Kidney epithelial cell (primary cell): ENCODE measurements around the gene NBL1. TPM values are rescaled to one million over a fixed set of nuclear protein-coding genes. Genes with fewer than 3 reads are reported as not detected.

Experiments
- DNase-seq: peaks from one replicate; pipeline ENCODE4 v3.0.0-alpha.2; 2010; ENCODE audit warnings: low read depth
- H3K27me3 ChIP-seq: 2 replicates; pipeline ENCODE4 v1.6.0; 2011; ENCODE audit warnings: low read length; ENCODE audit not compliant: control insufficient read depth, insufficient read depth
- H3K36me3 ChIP-seq: 2 replicates; pipeline ENCODE4 v1.5.1; 2011; ENCODE audit warnings: low read length; ENCODE audit not compliant: control insufficient read depth, insufficient read depth
- H3K4me3 ChIP-seq: 2 replicates; pipeline ENCODE4 v1.5.1; 2011; ENCODE audit warnings: low read depth, mild to moderate bottlenecking, control low read depth, low read length
- total RNA-seq: library from RNA; depleted of rRNA; stranded (reverse); fragments of >200 nt; gene quantifications from 2 replicates; pipeline ENCODE4 v1.2.3, GENCODE V29; 2015
- TF ChIP-seq, protein P1 (sequence below): IDR thresholded peaks from 2 replicates; pipeline ENCODE4 v1.5.1; 2011; ENCODE audit warnings: mild to moderate bottlenecking, moderate library complexity, low read length, control low read depth, inconsistent platforms; ENCODE audit not compliant: insufficient read depth, poor library complexity, severe bottlenecking

The NBL1 gene
- total RNA-seq, 1 donor from 2014 or later, result 76.7 TPM

DNA sequence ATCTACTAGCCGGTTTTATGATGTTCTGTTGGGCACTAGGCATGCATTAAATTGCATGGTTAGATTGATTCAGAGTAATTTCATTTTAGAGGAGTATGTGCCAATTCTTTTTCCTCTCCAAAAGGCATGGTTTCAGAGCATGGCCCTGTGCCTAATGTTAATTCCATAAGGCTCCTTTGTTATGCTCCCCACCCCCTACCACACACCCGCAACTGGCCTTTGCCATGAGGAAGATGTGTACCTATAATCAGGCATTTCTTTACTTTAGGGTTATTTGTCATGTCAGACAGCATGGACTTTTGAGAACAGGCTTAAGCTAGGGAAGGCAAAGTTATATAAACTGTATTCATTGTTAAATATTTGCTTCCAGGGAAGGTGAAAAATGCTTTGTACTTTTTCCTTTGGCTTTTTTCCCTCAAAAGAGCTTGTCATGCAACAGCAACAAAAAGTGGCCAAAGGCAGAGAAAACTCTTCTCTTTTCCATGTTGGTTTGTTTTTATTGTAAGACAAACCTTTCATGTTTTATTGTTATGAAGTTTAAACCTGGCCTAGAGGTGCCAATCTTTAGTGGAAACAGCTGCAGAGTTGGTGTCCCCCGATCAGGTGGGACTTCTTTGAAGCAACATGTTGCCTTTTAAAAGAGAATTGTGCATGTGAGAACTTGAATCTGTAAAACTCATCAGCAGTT, 24.3 kb upstream of the NBL1 start:
- TF ChIP-seq, protein P1, sequence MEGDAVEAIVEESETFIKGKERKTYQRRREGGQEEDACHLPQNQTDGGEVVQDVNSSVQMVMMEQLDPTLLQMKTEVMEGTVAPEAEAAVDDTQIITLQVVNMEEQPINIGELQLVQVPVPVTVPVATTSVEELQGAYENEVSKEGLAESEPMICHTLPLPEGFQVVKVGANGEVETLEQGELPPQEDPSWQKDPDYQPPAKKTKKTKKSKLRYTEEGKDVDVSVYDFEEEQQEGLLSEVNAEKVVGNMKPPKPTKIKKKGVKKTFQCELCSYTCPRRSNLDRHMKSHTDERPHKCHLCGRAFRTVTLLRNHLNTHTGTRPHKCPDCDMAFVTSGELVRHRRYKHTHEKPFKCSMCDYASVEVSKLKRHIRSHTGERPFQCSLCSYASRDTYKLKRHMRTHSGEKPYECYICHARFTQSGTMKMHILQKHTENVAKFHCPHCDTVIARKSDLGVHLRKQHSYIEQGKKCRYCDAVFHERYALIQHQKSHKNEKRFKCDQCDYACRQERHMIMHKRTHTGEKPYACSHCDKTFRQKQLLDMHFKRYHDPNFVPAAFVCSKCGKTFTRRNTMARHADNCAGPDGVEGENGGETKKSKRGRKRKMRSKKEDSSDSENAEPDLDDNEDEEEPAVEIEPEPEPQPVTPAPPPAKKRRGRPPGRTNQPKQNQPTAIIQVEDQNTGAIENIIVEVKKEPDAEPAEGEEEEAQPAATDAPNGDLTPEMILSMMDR, result no peak
- Histone ChIP-seq H3K27me3 (no peaks in the 10 kb centered on the region), H3K4me3 (no peak overlapping the region), H3K36me3 (no peaks in the 10 kb centered on the region)
- no peak for DNase-seq

DNA sequence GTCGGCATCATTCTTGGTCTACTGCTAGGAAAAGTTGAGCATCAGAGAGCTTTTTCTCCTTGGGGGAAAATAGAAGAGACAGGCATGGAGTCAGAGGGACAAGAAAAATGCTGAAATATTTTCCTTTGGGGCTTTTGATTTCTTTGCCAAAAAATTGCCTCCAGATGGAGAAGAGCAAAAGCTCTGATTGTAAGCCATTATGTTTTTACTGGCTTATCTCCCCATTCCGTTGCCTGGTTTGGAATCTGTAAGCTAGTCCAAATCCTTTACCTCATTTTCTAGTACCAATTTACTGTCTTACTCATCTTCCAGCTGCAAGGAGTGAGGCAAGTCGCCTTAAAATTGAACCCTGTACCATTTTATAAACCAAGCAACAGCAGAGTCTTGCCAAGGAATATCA, 23.3 kb upstream of the NBL1 start:
- DNase-seq, result no peak
- no peak overlapping the region for H3K4me3 ChIP-seq
- H3K36me3 ChIP-seq, result no peaks in the 10 kb centered on the region
- TF ChIP-seq, protein P1, result no peak
- H3K27me3 ChIP-seq, result no peaks in the 10 kb centered on the region

DNA sequence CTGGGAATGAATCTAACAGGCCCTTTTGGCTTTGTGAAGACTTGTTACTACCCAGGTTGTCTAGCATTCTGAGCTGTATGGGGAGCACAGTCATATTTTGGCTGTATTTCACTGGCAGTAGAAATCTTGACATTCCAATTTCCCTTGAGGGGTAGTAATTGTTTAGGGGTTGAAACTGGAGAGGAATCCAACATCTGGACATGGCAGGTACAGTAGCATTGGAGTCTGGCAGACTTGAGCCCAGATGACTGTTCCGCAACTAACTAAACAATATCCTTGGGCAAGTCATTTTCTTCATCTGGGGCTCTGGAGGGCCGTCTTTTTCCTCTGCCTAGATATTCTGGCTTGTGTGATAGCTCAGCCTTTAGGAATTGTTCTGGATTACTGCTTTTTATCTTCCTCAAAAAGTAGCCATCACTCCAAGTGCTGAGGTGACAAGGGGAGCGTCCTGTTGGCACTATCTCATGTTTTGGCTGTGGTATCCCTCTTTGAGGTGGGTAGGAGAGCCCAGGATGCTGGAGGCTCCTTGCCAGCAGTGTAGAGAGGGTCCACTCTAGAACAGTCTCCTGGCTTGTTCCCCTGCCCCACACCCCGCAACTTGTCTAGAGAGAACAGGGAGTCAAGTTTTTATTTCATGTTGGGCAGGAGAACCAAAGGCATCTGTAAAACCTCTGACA, 22.7 kb upstream of the NBL1 start:
- Histone ChIP-seq H3K4me3 (no peak overlapping the region), H3K27me3 (no peaks in the 10 kb centered on the region), H3K36me3 (peaks cover 2% of the 10 kb centered on the region)
- TF ChIP-seq, protein P1, result no peak
- DNase-seq, result no peak

DNA sequence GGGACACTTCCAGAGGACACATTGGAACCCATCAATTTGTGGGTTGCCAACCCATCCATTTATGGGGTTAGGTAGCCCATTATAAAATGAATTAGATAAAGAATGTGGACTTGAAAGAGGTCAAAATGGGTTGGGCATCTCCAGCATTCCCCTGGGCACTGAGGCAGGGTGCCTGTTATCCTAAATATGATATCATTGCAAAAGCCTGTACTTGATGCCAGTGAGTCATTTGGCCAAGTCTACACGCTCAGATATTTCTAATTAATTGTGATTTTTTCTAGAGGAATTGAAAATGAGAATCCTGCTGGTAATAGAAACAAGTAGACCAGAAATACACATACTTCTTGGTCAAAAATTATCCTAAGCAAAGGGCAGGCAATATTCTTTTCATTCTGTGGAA, 21.9 kb upstream of the NBL1 start:
- peak; percentile 47 for DNase-seq
- TF ChIP-seq, protein P1, result no peak
- H3K36me3 ChIP-seq, result peaks cover 2% of the 10 kb centered on the region
- H3K4me3 ChIP-seq, result no peak overlapping the region
- H3K27me3 ChIP-seq, result no peaks in the 10 kb centered on the region

DNA sequence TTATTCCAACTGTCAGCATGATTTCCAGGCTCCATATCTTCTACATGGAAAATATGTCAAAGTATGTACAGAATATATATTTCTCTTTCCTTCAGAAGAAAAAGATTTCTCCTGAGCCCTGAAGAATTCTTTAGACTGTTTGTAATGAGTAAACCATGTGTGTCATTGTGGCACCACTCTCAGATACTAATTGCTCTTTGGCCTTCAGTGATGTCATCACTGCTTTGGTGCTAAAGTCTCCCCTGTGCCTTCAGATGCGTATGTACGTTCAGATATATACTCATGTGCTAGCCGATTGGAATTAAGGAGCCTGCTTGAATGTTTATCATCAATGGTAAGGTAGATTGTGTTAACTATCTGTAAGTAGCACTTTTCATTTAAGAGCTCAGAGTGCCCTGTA, 20.6 kb upstream of the NBL1 start:
- TF ChIP-seq, protein P1, result no peak
- Histone ChIP-seq H3K4me3 (no peak overlapping the region), H3K36me3 (peaks cover 2% of the 10 kb centered on the region), H3K27me3 (no peaks in the 10 kb centered on the region)
- DNase-seq, result no peak
